ENCODE results near the gene PGBD4.
A peak's percentile ranks its signal among the peaks of the same experiment; 100 is the strongest.

PGBD4 gene

GRCh38 chr15:34101366-34102174, at the start of gene PGBD4, which contains the start of gene EMC7:
TSS of gene PGBD4 (plus strand) at chr15:34102083. CDS start at chr15:34102532, 449 bp downstream.
TSS of gene EMC7 (minus strand) at chr15:34101862. CDS start at chr15:34101839, 23 bp downstream.
- DNase-seq: peak; percentile 99

GRCh38 chr15:34054081-34054707, 47.7 kb upstream of the PGBD4 start:
- DNase-seq: no peak

DNA sequence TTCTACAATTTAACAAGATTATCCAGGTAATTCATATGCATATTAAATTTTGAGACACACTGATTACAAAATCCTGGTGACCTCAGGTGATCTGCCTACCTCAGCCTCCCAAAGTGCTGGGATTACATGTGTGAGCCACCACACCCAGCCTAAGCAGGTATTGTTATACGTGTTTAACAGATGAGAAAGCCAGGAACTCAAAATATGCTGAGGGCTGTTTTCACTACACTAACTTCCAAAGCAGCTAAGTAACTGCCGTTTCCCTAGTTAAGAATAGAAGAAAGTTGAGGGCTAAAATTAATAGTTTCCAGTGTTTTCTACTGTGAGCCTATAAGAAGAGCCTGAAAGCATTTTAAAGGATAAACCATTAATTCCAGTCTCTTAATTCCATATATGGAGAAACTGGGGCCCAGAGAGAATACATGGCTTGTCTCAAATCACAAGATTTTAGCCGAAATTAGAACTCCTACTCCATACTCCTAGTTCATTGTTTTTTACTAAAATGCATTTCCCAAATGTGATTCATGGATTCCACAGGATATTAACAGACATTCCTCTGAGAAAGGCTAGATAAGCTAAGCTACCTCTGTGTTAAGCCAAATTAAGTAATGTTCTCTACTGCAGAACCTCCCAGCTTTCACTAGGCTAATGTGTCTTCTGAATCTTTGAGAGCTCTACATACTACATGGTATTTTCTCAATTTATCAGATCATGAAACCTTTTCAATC, 45.9 kb upstream of the PGBD4 start:
- no peak for DNase-seq

GRCh38 chr15:34056911-34057310, 45.0 kb upstream of the PGBD4 start:
- no peak for DNase-seq

DNA sequence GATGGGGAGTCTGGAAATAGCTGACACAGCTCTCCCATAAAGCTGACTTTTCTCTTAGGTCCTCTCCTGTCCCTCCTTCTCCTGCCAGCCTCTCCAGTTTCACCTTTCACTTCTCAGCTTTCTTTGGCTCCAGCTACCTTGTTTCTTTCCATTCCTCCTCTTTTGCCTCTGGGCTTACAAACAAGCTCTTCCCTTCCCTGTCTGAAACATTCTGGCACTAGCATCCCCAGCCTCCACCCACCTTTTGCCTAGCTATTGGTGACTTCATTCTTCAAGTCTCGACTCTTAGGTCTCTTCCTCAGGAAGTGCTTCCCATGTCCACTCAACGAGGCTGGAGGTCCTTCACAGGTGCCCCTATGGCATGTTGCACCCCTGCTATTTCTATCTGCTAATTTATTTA, 42.4 kb upstream of the PGBD4 start:
- no peak for DNase-seq

DNA sequence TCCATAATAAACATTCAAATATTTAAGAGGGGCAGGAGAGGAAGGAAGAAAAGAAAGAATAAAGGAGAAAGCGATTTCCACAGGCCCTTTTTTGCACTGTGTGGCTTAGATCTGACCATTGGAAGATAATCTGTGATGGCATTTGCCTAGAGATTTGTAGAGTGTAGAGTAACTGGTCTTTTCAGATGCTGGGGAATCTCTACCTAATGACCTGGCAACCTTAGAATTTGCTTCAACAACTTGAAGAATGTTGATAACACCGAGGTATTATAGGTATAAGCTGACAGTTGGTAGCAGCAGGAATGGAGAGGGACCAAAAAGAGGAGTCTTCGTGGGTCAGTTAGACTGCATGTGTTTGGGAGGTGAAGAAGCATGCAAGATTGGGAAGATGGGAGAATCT, 41.9 kb upstream of the PGBD4 start:
- DNase-seq: no peak

GRCh38 chr15:34064438-34064837, 37.4 kb upstream of the PGBD4 start:
- no peak for DNase-seq

DNA sequence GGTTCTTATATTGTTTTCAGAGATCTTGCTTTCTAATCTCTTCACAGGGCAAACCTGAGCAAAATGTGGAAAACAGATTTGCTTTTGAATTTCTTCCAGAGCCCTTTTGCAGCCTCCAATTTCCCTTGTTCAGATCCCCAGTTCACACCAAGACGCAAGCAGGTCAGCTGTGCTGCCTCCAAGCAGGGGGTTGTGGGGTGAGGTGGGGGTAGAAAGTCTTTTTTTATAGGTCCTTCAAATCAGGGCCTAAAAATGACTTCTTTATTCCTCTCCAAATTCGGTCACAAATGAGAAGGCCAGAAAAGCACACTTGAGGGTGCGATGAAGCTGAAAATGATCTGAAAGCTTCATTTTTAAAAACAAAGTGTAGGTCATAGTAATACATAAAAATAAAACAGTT, 36.6 kb upstream of the PGBD4 start:
- DNase-seq: no peak

- DNase-seq: no peak
Measured at GRCh38 chr15:34065941-34066340, 35.9 kb upstream of the PGBD4 start.

DNA sequence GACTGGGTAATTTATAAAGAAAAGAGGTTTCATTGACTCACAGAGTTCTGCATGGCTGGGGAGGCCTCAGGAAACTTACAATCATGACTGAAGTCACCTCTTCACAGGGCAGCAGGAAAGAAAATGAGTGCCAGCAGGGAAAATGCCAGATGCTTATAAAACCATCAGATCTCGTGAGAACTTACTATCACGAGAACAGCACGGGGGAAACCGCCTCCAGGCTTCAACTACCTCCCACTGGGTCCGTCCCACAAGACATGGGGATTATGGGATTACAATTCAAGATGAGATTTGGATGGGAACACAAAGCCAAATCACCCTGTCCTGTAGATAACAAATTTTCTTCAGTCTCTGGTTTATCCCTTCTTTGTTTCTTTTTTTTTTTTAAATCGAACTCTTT, 31.9 kb upstream of the PGBD4 start:
- DNase-seq: no peak

DNA sequence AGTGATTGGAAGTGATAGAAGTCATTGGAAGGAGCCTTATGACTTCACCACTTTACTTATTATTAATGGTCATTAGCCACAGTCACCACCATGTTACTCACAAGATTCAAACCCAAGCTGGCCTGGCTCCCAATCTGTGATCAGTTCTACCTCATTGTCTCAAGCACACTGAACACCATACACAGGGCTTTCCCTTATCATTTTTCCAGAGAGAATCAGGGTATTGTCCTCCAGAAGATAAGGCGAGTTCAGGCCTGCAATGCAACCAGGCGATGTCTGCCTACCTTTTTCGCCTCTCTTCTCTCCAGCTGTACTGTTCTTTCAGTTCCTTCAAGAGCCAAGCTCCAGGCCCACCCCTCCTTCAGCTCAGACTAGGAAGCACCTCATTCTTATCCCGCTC, 25.1 kb upstream of the PGBD4 start:
- DNase-seq: no peak

GRCh38 chr15:34078900-34079299, 23.0 kb upstream of the PGBD4 start:
- no peak for DNase-seq

GRCh38 chr15:34079904-34080303, 22.0 kb upstream of the PGBD4 start:
- no peak for DNase-seq

- DNase-seq: no peak
Measured at GRCh38 chr15:34084086-34084485, 17.8 kb upstream of the PGBD4 start.

DNA sequence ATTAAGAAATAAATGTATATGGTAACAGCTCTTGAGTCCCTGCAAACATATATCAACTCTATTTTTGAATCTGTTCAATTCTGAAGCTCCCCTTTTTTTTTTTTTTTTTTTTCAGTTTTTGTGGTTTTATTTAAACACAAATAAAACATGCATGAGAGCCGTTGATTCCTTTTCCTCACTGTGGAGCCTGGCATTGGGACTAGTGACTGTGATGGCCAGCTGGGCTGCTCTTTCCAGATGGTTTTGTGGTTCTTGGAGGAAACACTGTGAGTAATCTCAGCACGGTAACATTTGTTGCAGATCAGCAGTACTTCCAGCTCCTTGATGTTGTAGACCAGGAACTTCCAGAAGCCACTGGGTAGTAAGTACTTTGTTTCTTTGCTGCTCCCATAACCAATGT, 16.1 kb upstream of the PGBD4 start:
- DNase-seq: no peak

DNA sequence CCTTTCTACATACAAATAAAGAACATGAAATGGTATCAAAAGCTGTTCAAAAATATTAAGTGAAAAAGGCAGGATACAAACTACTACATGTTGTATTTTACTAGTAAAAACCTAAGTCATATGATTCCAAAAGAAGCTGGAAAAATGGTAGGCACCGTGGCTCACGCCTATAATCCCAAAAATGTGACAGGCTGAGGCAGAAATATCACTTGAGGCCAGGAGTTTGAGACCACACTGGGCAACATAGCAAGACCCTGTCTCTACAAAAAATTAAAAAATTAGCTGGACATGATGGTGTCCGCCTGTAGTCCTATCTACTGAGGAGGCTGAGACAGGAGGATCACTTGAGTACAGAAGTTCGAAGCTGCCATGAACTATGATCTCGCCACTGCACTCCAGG, 2.0 kb upstream of the PGBD4 start:
- no peak for DNase-seq

- no peak for DNase-seq
Measured at GRCh38 chr15:34102175-34102925, 467 bp downstream of the PGBD4 start.

GRCh38 chr15:34106423-34106822, 4.5 kb downstream of the PGBD4 start:
- DNase-seq: no peak

DNA sequence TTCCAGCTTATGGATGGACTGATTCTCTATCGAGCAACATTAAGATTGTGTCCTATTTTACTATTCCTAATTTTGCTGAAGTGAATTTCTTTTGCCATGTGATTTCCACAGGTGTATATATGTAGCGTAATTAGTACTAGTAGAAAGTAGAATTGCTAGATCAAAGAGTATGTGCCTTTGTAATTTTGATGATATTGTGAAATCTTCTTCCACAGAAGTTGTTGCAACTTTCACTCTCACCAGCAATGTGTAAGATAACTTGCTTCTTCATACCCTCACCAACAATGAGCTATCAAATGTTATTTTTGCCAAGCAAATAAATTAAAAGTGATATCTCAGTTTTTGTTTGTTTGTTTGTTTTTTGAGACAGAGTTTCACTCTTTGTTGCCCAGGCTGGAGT, 5.4 kb downstream of the PGBD4 start:
- no peak for DNase-seq

- DNase-seq: peak; percentile 34
Measured at GRCh38 chr15:34109797-34110663, 8.1 kb downstream of the PGBD4 start.

- DNase-seq: no peak
Measured at GRCh38 chr15:34111488-34111887, 9.6 kb downstream of the PGBD4 start.

GRCh38 chr15:34114215-34114614, 12.3 kb downstream of the PGBD4 start:
- no peak for DNase-seq
